Tongue (tissue), 2 donors: Measurements from ENCODE around the gene EML5. TPM values are rescaled to one million over a fixed set of nuclear protein-coding genes. Genes with fewer than 3 reads are reported as not detected.

Experiments
- small RNA-seq: library from RNA; depleted of rRNA; stranded (forward); fragments of <200 nt; gene quantifications from one replicate; pipeline ENCODE3, GENCODE V24; 2014; ENCODE audit warnings: low replicate concordance
- total RNA-seq: library from RNA; depleted of rRNA; stranded (reverse); fragments of >200 nt; gene quantifications from one replicate; pipeline ENCODE4 v1.2.3, GENCODE V29; 2014

Gene EML5
- total RNA-seq, 1 donor from 2014 or later, result 0.51 TPM

Small RNA genes within 50 kb of the gene (small RNA-seq; reads per million reads assigned to genes)
- not detected for gene RF00019
- not detected for gene RNU4-92P

Other genes with a start within 250 kb of the EML5 start
- gene PTPN21, start 237.9 kb downstream of the EML5 start, total RNA-seq, result 31.3 TPM
- gene ZC3H14, start 229.9 kb downstream of the EML5 start, total RNA-seq, result 52.3 TPM
- gene TTC8, start 31.7 kb upstream of the EML5 start, total RNA-seq, result 11.2 TPM